GM23338 (cell line): ENCODE results near the gene FOLR1. TPM values are rescaled to one million over a fixed set of nuclear protein-coding genes. Genes with fewer than 3 reads are reported as not detected.

ENCODE experiments used
- ATAC-seq: fragments of 200-7000 bp; cut with Tn5 transposase; 3 replicates; pipeline ENCODE4 v1.9.1; 2020
- DNase-seq: peaks from one replicate; pipeline ENCODE4 v3.0.0-alpha.2; 2015; ENCODE audit warnings: low spot score
- H2AFZ ChIP-seq: fragments of 200-600 bp; sonication (generic); 2 replicates; pipeline ENCODE4 v1.8.0; 2016; ENCODE audit warnings: antibody characterized with exemption, mild to moderate bottlenecking, moderate library complexity
- H3F3A ChIP-seq: fragments of 200-600 bp; sonication (generic); replicated peaks from 2 replicates; pipeline ENCODE4 v1.8.0; 2017; ENCODE audit warnings: antibody characterized with exemption, mixed run types, low read depth
- H3K27ac ChIP-seq: fragments of 200-600 bp; sonication (generic); 2 replicates; pipeline ENCODE4 v1.6.1; 2016; ENCODE audit warnings: low read depth
- H3K27me3 ChIP-seq: fragments of 200-600 bp; sonication (generic); 2 replicates; pipeline ENCODE4 v1.8.0; 2016; ENCODE audit warnings: mild to moderate bottlenecking, mixed run types, moderate library complexity; ENCODE audit not compliant: insufficient read depth
- H3K36me3 ChIP-seq: fragments of 200-600 bp; sonication (generic); 2 replicates; pipeline ENCODE4 v1.8.0; 2016; ENCODE audit warnings: mild to moderate bottlenecking; ENCODE audit not compliant: insufficient read depth
- H3K4me1 ChIP-seq: fragments of 200-600 bp; sonication (generic); 2 replicates; pipeline ENCODE4 v1.8.0; 2016; ENCODE audit warnings: mild to moderate bottlenecking, moderate library complexity; ENCODE audit not compliant: insufficient read depth
- H3K4me2 ChIP-seq: fragments of 200-600 bp; sonication (generic); 2 replicates; pipeline ENCODE4 v1.7.1; 2017; ENCODE audit warnings: mixed run types
- H3K4me3 ChIP-seq: fragments of 200-600 bp; sonication (generic); 2 replicates; pipeline ENCODE4 v1.6.1; 2016; ENCODE audit warnings: mixed run types
- H3K79me2 ChIP-seq: fragments of 200-600 bp; sonication (generic); replicated peaks from 2 replicates; pipeline ENCODE4 v1.8.0; 2017; ENCODE audit warnings: mild to moderate bottlenecking; ENCODE audit not compliant: insufficient read depth
- H3K9me2 ChIP-seq: fragments of 200-600 bp; sonication (generic); 2 replicates; pipeline ENCODE4 v1.8.0; 2017; ENCODE audit not compliant: insufficient read depth
- H4K20me1 ChIP-seq: fragments of 200-600 bp; sonication (generic); replicated peaks from 2 replicates; pipeline ENCODE4 v1.8.0; 2017; ENCODE audit warnings: mild to moderate bottlenecking; ENCODE audit not compliant: insufficient read depth
- H3K27ac Mint-ChIP-seq: 2 replicates; pipeline ENCODE4 v1.8.0; 2020; ENCODE audit warnings: inconsistent platforms, mild to moderate bottlenecking, moderate library complexity, mixed read lengths
- H3K27me3 Mint-ChIP-seq: 3 replicates; pipeline ENCODE4 v1.8.0; 2022; ENCODE audit warnings: low read depth, mild to moderate bottlenecking, moderate library complexity, mixed read lengths, inconsistent platforms; ENCODE audit not compliant: insufficient read depth, poor library complexity
- H3K36me3 Mint-ChIP-seq: 3 replicates; pipeline ENCODE4 v1.8.0; 2021; ENCODE audit warnings: low read depth, mild to moderate bottlenecking, inconsistent platforms, moderate library complexity, mixed read lengths
- H3K4me1 Mint-ChIP-seq: 3 replicates; pipeline ENCODE4 v1.8.0; 2020; ENCODE audit warnings: mild to moderate bottlenecking, inconsistent platforms, mixed read lengths
- H3K4me3 Mint-ChIP-seq: 3 replicates; pipeline ENCODE4 v1.8.0; 2021; ENCODE audit warnings: moderate library complexity, mild to moderate bottlenecking, inconsistent platforms, mixed read lengths
- H3K9me3 Mint-ChIP-seq: 3 replicates; pipeline ENCODE4 v1.8.0; 2020; ENCODE audit warnings: moderate library complexity, mild to moderate bottlenecking, inconsistent platforms, mixed read lengths
- ETS1 ChIP-seq: IDR thresholded peaks from 2 replicates; pipeline ENCODE4 v1.6.1; 2016; ENCODE audit warnings: antibody characterized with exemption
- JUNB ChIP-seq: IDR thresholded peaks from one replicate; pipeline ENCODE4 v1.6.1; 2016; ENCODE audit warnings: antibody characterized with exemption; ENCODE audit not compliant: unreplicated experiment
- NANOG ChIP-seq: IDR thresholded peaks from 2 replicates; pipeline ENCODE4 v1.6.1; 2016; ENCODE audit warnings: antibody characterized with exemption, borderline replicate concordance
- POLR2AphosphoS5 ChIP-seq: IDR thresholded peaks from 2 replicates; pipeline ENCODE4 v1.6.1; 2016; ENCODE audit warnings: antibody characterized with exemption, low read depth
- STAT1 ChIP-seq: IDR thresholded peaks from one replicate; pipeline ENCODE4 v1.6.1; 2016; ENCODE audit warnings: antibody characterized with exemption; ENCODE audit not compliant: unreplicated experiment
- ZNF114 ChIP-seq: fragments of 250-450 bp; sonication (Bioruptor Pico); IDR thresholded peaks from 2 replicates; pipeline ENCODE4 v1.5.0; 2020; ENCODE audit warnings: mild to moderate bottlenecking, moderate library complexity
- ZNF331 ChIP-seq: fragments of 250-450 bp; sonication (Bioruptor Pico); IDR thresholded peaks from 2 replicates; pipeline ENCODE4 v1.5.0; 2020; ENCODE audit warnings: low read depth, mild to moderate bottlenecking, moderate library complexity
- ZNF462 ChIP-seq: fragments of 250-450 bp; sonication (Bioruptor Pico); IDR thresholded peaks from 2 replicates; pipeline ENCODE4 v1.5.0; 2020; ENCODE audit warnings: mild to moderate bottlenecking, moderate library complexity
- polyA plus RNA-seq: library from polyadenylated mRNA; unstranded; fragments of >200 nt; fragmentation: Nextera tagmentation; extraction: Ambion mirVana; gene quantifications from 2 replicates; pipeline ENCODE4 v1.2.1, GENCODE V29; 2016
- total RNA-seq: library from RNA; depleted of rRNA; stranded (reverse); fragments of >200 nt; shearing (Covaris generic); gene quantifications from 2 replicates; pipeline ENCODE4 v1.2.3, GENCODE V29; 2014
- TF ChIP-seq, protein P1 (sequence below), 2 experiments: fragments of 200-600 bp in 1 of 2; sonication (generic) in 1 of 2; conservative IDR thresholded peaks; 2 replicates each; pipeline versions ENCODE4 v1.5.1 to v1.6.1; 2016 to 2017; ENCODE audit warnings: antibody characterized with exemption in 2 of 2, low read depth in 2 of 2, mild to moderate bottlenecking in 2 of 2, moderate library complexity in 1 of 2

Gene FOLR1
- total and polyA plus RNA-seq, 2 experiments from 2014 or later, result 0.42 TPM; not detected in 1

GRCh38 chr11:72160319-72160718 is 31.6 kb upstream of the FOLR1 start:
- H3K4me1 Mint-ChIP-seq, result no peaks in the 10 kb centered on the region
- H3K36me3 Mint-ChIP-seq, result peaks cover 4% of the 10 kb centered on the region; the same call in 2 of the 3 replicates
- peaks cover 8% of the 10 kb centered on the region for H3K27me3 Mint-ChIP-seq
- ATAC-seq, result no peak
- Histone ChIP-seq H3K79me2 (no peaks in the 10 kb centered on the region), H3K36me3 (no peaks in the 10 kb centered on the region), H3K4me3 (no peak overlapping the region), H3K4me1 (no peaks in the 10 kb centered on the region), H3K4me2 (no peak overlapping the region), H3K27me3 (no peaks in the 10 kb centered on the region), H2AFZ (no peak overlapping the region), H3F3A (no peaks in the 10 kb centered on the region), H3K27ac (no peak overlapping the region), H4K20me1 (no peaks in the 10 kb centered on the region), H3K9me2 (peaks cover 6% of the 10 kb centered on the region; the same call in 1 of the 2 replicates)
- no peak overlapping the region for H3K4me3 Mint-ChIP-seq
- H3K27ac Mint-ChIP-seq, result no peak overlapping the region
- DNase-seq, result no peak
- H3K9me3 Mint-ChIP-seq, result peaks cover 7% of the 10 kb centered on the region; the same call in 2 of the 3 replicates
- TF ChIP-seq POLR2AphosphoS5 (no peak), ZNF114 (no peak), JUNB (no peak), STAT1 (no peak), NANOG (no peak)
- TF ChIP-seq, protein P1, sequence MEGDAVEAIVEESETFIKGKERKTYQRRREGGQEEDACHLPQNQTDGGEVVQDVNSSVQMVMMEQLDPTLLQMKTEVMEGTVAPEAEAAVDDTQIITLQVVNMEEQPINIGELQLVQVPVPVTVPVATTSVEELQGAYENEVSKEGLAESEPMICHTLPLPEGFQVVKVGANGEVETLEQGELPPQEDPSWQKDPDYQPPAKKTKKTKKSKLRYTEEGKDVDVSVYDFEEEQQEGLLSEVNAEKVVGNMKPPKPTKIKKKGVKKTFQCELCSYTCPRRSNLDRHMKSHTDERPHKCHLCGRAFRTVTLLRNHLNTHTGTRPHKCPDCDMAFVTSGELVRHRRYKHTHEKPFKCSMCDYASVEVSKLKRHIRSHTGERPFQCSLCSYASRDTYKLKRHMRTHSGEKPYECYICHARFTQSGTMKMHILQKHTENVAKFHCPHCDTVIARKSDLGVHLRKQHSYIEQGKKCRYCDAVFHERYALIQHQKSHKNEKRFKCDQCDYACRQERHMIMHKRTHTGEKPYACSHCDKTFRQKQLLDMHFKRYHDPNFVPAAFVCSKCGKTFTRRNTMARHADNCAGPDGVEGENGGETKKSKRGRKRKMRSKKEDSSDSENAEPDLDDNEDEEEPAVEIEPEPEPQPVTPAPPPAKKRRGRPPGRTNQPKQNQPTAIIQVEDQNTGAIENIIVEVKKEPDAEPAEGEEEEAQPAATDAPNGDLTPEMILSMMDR (conservative IDR thresholded peaks at IDR 0.05; ENCODE audit: low read depth in 2 of 2), result no peak

DNA sequence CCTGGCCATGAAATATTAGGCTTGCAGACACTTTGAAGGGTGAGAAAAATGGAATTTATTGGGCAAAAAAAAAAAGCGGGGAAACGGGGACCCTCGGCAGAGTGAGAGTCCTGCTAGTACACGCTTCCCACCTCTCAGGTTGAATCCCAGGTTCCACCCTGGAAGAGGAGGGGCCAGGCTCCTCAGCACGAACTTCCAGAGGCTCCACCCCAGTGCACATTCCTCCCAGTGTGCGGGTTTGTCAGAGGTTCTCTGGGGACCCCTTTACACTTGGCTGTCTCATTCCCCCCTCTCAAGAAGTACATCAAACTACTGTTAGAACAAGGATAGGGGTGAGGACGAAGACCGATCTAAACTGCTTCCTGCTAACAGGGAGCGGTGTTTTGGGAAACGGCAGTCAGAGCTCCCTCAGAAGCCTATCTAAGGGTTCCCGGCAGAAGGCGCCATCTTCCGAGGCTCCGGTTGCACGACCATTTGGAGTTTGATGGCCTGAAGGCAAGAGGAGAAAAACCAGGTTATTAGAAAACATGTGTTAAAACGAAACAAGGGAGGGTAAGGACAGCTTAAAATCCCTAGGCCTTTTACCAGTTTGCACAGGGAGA is 28.9 kb upstream of the FOLR1 start:
- Histone ChIP-seq H4K20me1 (no peaks in the 10 kb centered on the region), H3K27ac (no peak overlapping the region), H3K4me1 (no peaks in the 10 kb centered on the region), H3K4me2 (no peak overlapping the region), H3F3A (no peaks in the 10 kb centered on the region), H3K27me3 (no peaks in the 10 kb centered on the region), H3K9me2 (no peaks in the 10 kb centered on the region), H2AFZ (peak overlapping the region; percentile 91; the same call in 1 of the 2 replicates), H3K36me3 (no peaks in the 10 kb centered on the region), H3K79me2 (no peaks in the 10 kb centered on the region), H3K4me3 (no peak overlapping the region)
- peaks cover 21% of the 10 kb centered on the region for H3K9me3 Mint-ChIP-seq
- peaks cover 2% of the 10 kb centered on the region for H3K27me3 Mint-ChIP-seq
- DNase-seq (peak; percentile 17), ATAC-seq (peak; percentile 50)
- no peak overlapping the region for H3K27ac Mint-ChIP-seq
- H3K36me3 Mint-ChIP-seq, result peaks cover 8% of the 10 kb centered on the region
- H3K4me1 Mint-ChIP-seq, result no peaks in the 10 kb centered on the region
- H3K4me3 Mint-ChIP-seq, result no peak overlapping the region
- TF ChIP-seq, protein P1 (conservative IDR thresholded peaks at IDR 0.05; ENCODE audit: low read depth in 2 of 2), result no peak
- TF ChIP-seq JUNB, result no peak
- no peak for TF ChIP-seq ETS1
- no peak for TF ChIP-seq ZNF462 (CRISPR knock-in tag)
- TF ChIP-seq POLR2AphosphoS5, result no peak
- TF ChIP-seq STAT1, result no peak
- no peak for TF ChIP-seq NANOG
- no peak for TF ChIP-seq ZNF331
- no peak for TF ChIP-seq ZNF114
